GM13977 (cell line): Measurements from ENCODE around the gene TBC1D22A.

Experiments
- DNase-seq: peaks from one replicate; pipeline ENCODE4 v3.0.0; 2012; ENCODE audit warnings: low spot score
- in situ Hi-C: fragments of 300-500 bp; cut with MboI; formaldehyde crosslinking; loops from one replicate; pipeline ENCODE4 v1.12.0; 2022; ENCODE audit warnings: low sequenced_read_pairs, low pct_unique_long_range_greater_than_20kb, mixed read lengths, inconsistent platforms; ENCODE audit not compliant: unreplicated experiment
- TF ChIP-seq, protein P1 (sequence below): IDR thresholded peaks from 2 replicates; pipeline ENCODE4 v1.5.1; 2012; ENCODE audit warnings: mild to moderate bottlenecking, control low read depth; ENCODE audit not compliant: insufficient read depth; ENCODE audit errors: extremely low read depth, missing control alignments

Gene TBC1D22A

DNA sequence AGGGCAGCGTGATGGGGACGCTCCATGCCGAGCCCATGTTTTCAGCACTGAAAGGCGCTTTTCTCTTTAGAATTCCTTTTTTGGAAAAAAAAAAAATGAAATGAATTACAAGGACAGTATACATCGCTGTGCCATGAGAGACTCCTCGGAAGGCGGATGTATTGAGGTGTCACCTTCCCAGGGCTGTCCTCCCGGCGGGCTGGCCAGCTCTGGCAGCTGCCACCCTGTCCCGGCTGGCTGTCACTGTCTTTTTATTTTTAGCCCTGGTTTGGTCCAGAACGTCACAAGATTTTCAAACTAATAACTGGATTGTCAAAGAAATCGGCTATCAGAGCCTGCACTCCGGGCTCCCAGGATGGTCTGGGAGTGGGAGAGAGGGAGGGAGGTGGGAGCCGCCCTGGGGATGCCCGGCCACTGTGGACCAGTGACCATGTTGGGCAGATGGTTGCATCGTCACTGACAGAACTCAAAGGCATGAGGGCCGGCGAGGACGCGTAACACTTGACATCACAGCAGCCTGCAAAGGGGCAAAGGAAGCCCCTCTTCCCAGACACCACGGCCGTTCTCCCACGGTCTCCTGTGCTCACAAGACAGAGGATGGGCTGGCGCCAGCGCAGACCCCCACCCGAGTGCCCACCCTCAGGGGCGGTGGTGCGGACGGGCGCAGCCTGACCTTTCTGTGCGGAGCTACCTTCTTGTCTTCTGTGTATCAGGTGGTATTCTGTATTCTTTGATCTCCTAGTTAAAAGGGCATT is 392.9 kb downstream of the TBC1D22A start:
- TF ChIP-seq, protein P1, sequence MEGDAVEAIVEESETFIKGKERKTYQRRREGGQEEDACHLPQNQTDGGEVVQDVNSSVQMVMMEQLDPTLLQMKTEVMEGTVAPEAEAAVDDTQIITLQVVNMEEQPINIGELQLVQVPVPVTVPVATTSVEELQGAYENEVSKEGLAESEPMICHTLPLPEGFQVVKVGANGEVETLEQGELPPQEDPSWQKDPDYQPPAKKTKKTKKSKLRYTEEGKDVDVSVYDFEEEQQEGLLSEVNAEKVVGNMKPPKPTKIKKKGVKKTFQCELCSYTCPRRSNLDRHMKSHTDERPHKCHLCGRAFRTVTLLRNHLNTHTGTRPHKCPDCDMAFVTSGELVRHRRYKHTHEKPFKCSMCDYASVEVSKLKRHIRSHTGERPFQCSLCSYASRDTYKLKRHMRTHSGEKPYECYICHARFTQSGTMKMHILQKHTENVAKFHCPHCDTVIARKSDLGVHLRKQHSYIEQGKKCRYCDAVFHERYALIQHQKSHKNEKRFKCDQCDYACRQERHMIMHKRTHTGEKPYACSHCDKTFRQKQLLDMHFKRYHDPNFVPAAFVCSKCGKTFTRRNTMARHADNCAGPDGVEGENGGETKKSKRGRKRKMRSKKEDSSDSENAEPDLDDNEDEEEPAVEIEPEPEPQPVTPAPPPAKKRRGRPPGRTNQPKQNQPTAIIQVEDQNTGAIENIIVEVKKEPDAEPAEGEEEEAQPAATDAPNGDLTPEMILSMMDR: no peak
- DNase-seq: no peak
- in situ Hi-C loops: no loop called here

DNA sequence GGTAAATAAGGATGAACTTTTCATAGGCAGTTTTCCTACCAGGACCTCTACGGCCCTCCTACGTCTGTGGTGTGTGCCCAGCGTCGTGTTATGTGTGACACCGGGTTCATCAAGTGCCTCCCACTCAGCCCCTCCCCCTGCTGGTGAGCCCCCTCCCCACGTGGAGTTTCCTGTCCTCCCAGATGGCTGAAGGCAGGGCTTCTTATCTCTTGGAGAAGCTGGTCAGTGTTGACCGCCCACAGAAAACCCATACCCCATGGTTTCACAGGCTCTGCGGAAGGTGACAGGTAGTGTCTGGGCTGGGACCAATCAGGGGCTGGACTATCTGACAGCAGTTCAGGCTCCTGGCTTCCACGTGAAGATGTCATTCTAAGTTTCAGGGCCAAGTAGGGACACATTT is 393.5 kb downstream of the TBC1D22A start:
- in situ Hi-C loops: no loop called here
- TF ChIP-seq, protein P1: no peak
- no peak for DNase-seq

DNA sequence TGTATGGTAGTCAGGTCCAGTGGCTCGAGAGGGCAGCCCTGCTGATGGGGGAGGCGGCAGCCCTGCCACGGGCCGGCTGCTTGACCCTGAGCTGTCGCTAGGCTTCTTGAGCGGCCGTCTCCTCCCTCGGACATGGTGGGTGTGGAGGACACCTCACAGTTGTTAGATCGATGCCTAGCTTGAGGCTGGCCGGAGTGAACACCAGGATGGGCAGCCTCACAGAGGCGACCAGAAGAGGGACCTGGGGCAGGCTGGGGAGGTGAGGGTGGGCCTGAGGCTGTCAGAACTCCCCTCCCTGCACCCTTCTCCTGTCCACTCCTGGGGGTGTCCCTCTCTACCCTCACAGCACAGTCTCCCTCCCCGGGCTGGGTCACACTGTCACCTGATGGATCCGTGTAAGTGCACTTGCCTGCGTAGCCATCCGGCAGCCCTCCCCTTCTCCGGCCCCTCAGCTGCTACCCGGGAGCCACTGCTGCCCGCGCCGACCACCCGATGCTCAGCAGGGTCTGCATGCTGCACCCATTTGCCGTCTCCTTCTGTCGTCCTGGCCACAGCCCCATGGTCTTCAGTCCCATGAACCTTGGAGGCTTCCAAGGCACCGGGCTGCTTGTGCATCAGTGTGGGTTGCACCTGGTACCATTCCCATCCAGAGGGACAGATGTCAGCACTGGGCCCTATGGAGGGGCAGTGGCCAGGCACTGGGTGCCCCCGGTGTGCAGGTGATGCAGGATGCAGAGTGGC is 394.1 kb downstream of the TBC1D22A start:
- in situ Hi-C loops: no loop called here
- TF ChIP-seq, protein P1: no peak
- DNase-seq: no peak

DNA sequence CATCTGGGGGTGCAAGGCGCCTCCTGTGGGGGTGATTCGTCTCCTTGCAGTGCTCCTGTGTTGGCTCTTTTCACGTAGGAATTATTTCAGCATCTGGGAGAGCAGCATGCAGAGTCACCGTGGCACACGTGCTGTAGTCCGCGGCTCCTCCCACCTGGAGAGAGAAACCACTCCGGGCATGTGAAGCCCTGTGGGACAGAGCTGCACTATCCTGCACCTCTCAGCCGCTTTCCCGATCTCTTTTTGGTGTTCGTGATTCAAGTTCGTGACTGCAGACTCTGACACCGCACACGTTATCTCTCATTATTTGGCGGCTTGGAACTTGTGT is 394.6 kb downstream of the TBC1D22A start:
- TF ChIP-seq, protein P1: no peak
- no peak for DNase-seq
- in situ Hi-C loops: no loop called here

DNA sequence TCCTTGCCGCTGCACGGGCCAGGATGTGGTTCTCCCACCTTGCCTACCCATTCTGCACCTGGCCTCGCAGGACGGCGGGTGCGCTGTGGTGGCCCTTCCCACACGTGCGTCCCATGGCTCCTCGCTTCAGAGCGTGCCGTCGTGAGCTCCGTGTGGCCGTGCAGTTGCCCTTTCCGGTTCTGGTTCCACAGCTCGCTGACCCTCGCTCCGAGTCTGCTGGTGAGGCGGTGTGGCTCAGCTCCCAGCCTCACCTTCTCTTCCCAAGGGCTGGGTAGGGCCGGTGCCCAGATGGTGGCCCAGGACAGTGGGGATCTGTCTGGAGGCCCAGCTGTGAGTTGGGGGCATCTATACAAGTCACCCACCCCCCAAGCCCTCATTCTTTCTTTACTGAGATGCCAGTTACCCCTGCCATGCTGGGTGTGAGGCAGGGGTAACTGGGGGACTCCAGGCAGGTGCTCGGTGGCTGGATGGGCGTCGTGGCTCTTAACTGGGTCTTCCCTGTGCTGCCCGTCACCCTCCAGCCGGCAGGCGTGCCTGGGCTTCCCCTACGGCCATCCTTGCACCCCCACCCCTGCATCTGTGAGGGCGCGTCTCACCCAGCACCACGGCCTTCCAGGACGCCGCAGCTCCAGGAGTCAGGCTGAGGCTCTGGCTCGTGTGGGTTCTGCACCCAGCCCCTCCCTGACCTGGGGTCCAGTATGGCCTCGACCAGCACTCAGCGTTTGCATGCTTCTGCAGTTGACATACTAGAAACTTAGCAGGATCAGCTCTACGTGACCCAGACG is 395.2 kb downstream of the TBC1D22A start:
- no peak for DNase-seq
- TF ChIP-seq, protein P1: no peak
- in situ Hi-C loops: no loop called here

DNA sequence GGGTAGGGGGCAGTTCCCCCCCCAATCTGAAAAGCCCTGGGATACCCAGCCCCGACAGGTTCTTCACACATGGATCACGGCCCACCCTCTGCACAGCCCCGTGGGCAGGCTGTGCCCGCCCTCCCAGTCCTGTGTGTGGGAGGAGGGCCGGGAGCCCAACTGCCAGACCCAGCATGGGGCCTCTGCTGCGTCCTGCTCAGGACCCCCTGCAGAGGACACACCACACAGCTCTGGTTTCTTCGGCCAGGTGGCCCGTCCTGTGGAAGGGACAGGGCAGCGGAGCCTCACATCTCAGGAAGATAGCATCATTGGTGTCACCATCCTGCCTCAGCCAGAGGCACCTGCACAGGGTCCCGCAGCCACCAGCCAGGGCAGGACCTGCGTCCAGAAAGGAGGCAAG is 396.0 kb downstream of the TBC1D22A start:
- in situ Hi-C loops: no loop called here

More for the DNA sequence above, 396.0 kb downstream of the TBC1D22A start:
- TF ChIP-seq, protein P1: no peak
- DNase-seq: no peak
